Central memory CD8-positive, alpha-beta T cell (primary cell): ENCODE results near the gene UPF3B.
"Not testable (repeated sequence)": the region's sequence is repeated elsewhere in the genome, so short reads cannot be mapped to it uniquely, and the experiment has no call there.

Source experiments
- ATAC-seq: fragments of 150-1000 bp; cut with Tn5 transposase; replicated peaks from 2 replicates; pipeline ENCODE4 v1.10.0; 2022; ENCODE audit warnings: mild to moderate bottlenecking, moderate FRiP score, moderate number of reproducible peaks; ENCODE audit not compliant: poor library complexity, severe bottlenecking; ENCODE audit errors: extremely low read depth
- DNase-seq, 2 donors: peaks; one replicate each; pipeline ENCODE4 v3.0.0; 2021; ENCODE audit warnings: low spot score in 2 of 2
- H3K27ac Mint-ChIP-seq: one replicate; pipeline ENCODE4 v1.8.0; 2022; ENCODE audit warnings: low read depth, mild to moderate bottlenecking, moderate library complexity, mixed read lengths
- H3K27me3 Mint-ChIP-seq: one replicate; pipeline ENCODE4 v1.8.0; 2022; ENCODE audit warnings: mixed read lengths
- H3K36me3 Mint-ChIP-seq: one replicate; pipeline ENCODE4 v1.8.0; 2022; ENCODE audit warnings: mild to moderate bottlenecking, moderate library complexity, mixed read lengths; ENCODE audit not compliant: insufficient read depth
- H3K4me1 Mint-ChIP-seq: one replicate; pipeline ENCODE4 v1.8.0; 2022; ENCODE audit warnings: mixed read lengths
- H3K4me3 Mint-ChIP-seq: one replicate; pipeline ENCODE4 v1.8.0; 2022; ENCODE audit warnings: mild to moderate bottlenecking, moderate library complexity, mixed read lengths
- H3K9me3 Mint-ChIP-seq: one replicate; pipeline ENCODE4 v1.8.0; 2022; ENCODE audit warnings: mixed read lengths

Gene UPF3B

GRCh38 chrX:119871599-119872395, 19.0 kb upstream of the UPF3B start, which contains the start of the genes NDUFA1 and RNF113A:
Gene NDUFA1 (plus strand): TSS chrX:119871832. CDS start chrX:119871912, 80 bp downstream.
Gene RNF113A (minus strand): TSS chrX:119871733. CDS start chrX:119871613, 120 bp downstream.
- Mint-ChIP-seq H3K4me1 (peaks cover 17% of the 10 kb centered on the region), H3K9me3 (no peaks in the 10 kb centered on the region), H3K27ac (peak within 1 kb of the TSS; percentile 98), H3K36me3 (peaks cover 33% of the 10 kb centered on the region), H3K4me3 (peak within 1 kb of the TSS; percentile 95), H3K27me3 (no peaks in the 10 kb centered on the region)
- ATAC-seq (peak; percentile 89), DNase-seq (peak; percentile 64 to 79)

GRCh38 chrX:119871245-119871598, 18.5 kb upstream of the UPF3B start:
- Mint-ChIP-seq H3K36me3 (peaks cover 32% of the 10 kb centered on the region), H3K4me1 (peaks cover 17% of the 10 kb centered on the region), H3K27me3 (no peaks in the 10 kb centered on the region), H3K27ac (peak overlapping the region; percentile 98), H3K9me3 (no peaks in the 10 kb centered on the region), H3K4me3 (peak overlapping the region; percentile 95)
- DNase-seq (no peak), ATAC-seq (peak; percentile 45)

- H3K27ac Mint-ChIP-seq: peak overlapping the region; percentile 98
- H3K27me3 Mint-ChIP-seq: no peaks in the 10 kb centered on the region
- DNase-seq (peak in 1 of 2 donors; percentile 11), ATAC-seq (peak; percentile 21)
- H3K4me3 Mint-ChIP-seq: peak overlapping the region; percentile 95
- H3K9me3 Mint-ChIP-seq: no peaks in the 10 kb centered on the region
- H3K4me1 Mint-ChIP-seq: peaks cover 17% of the 10 kb centered on the region
- H3K36me3 Mint-ChIP-seq: peaks cover 26% of the 10 kb centered on the region
Observed at GRCh38 chrX:119870626-119871131, 17.9 kb upstream of the UPF3B start.

- H3K4me1 Mint-ChIP-seq: peaks cover 11% of the 10 kb centered on the region
- peaks cover 16% of the 10 kb centered on the region for H3K36me3 Mint-ChIP-seq
- H3K27me3 Mint-ChIP-seq: no peaks in the 10 kb centered on the region
- ATAC-seq (no peak), DNase-seq (no peak)
- no peaks in the 10 kb centered on the region for H3K9me3 Mint-ChIP-seq
- H3K4me3 Mint-ChIP-seq: peak overlapping the region; percentile 99
- peak overlapping the region; percentile 99 for H3K27ac Mint-ChIP-seq
Observed at GRCh38 chrX:119853444-119853843, 681 bp upstream of the UPF3B start.

- Mint-ChIP-seq H3K27me3 (no peaks in the 10 kb centered on the region), H3K27ac (no peak overlapping the region), H3K36me3 (peaks cover 54% of the 10 kb centered on the region), H3K9me3 (no peaks in the 10 kb centered on the region), H3K4me1 (no peaks in the 10 kb centered on the region), H3K4me3 (no peak overlapping the region)
- DNase-seq (no peak), ATAC-seq (no peak)
Observed at GRCh38 chrX:119833905-119834304, 18.9 kb downstream of the UPF3B start.

GRCh38 chrX:119828446-119828845, 24.3 kb downstream of the UPF3B start:
- Mint-ChIP-seq H3K4me3 (no peak overlapping the region), H3K36me3 (peaks cover 22% of the 10 kb centered on the region), H3K27me3 (no peaks in the 10 kb centered on the region), H3K27ac (no peak overlapping the region), H3K9me3 (no peaks in the 10 kb centered on the region), H3K4me1 (no peaks in the 10 kb centered on the region)
- no peak for DNase-seq
- no peak for ATAC-seq

GRCh38 chrX:119826399-119826959, 26.3 kb downstream of the UPF3B start:
- Mint-ChIP-seq H3K27ac (no peak overlapping the region), H3K4me1 (no peaks in the 10 kb centered on the region), H3K9me3 (no peaks in the 10 kb centered on the region), H3K4me3 (no peak overlapping the region), H3K27me3 (no peaks in the 10 kb centered on the region), H3K36me3 (peaks cover 18% of the 10 kb centered on the region)
- ATAC-seq: no peak
- no peak for DNase-seq

GRCh38 chrX:119824221-119824620, 28.5 kb downstream of the UPF3B start:
- not testable (repeated sequence) for DNase-seq, H3K9me3 Mint-ChIP-seq, H3K4me1 Mint-ChIP-seq, H3K4me3 Mint-ChIP-seq, H3K27me3 Mint-ChIP-seq, ATAC-seq, H3K36me3 Mint-ChIP-seq, H3K27ac Mint-ChIP-seq

- Mint-ChIP-seq H3K4me3 (peak overlapping the region; percentile 7), H3K27ac (peak overlapping the region; percentile 89)
- not testable (repeated sequence) for H3K4me1 Mint-ChIP-seq, H3K27me3 Mint-ChIP-seq, H3K9me3 Mint-ChIP-seq, H3K36me3 Mint-ChIP-seq
- DNase-seq (peak in 1 of 2 donors; percentile 9), ATAC-seq (peak; percentile 96)
Observed at GRCh38 chrX:119821703-119822102, 31.1 kb downstream of the UPF3B start.

GRCh38 chrX:119817130-119817690, 35.6 kb downstream of the UPF3B start:
- H3K27me3 Mint-ChIP-seq: no peaks in the 10 kb centered on the region
- ATAC-seq: no peak
- no peak overlapping the region for H3K4me3 Mint-ChIP-seq
- H3K36me3 Mint-ChIP-seq: no peaks in the 10 kb centered on the region
- no peaks in the 10 kb centered on the region for H3K9me3 Mint-ChIP-seq
- no peak overlapping the region for H3K27ac Mint-ChIP-seq
- no peaks in the 10 kb centered on the region for H3K4me1 Mint-ChIP-seq
- DNase-seq: no peak

- Mint-ChIP-seq H3K27me3 (no peaks in the 10 kb centered on the region), H3K36me3 (no peaks in the 10 kb centered on the region), H3K9me3 (no peaks in the 10 kb centered on the region), H3K4me3 (no peak overlapping the region), H3K27ac (no peak overlapping the region), H3K4me1 (no peaks in the 10 kb centered on the region)
- DNase-seq (no peak), ATAC-seq (no peak)
Observed at GRCh38 chrX:119816300-119816699, 36.5 kb downstream of the UPF3B start.

- no peaks in the 10 kb centered on the region for H3K9me3 Mint-ChIP-seq
- DNase-seq (no peak), ATAC-seq (no peak)
- no peaks in the 10 kb centered on the region for H3K4me1 Mint-ChIP-seq
- no peaks in the 10 kb centered on the region for H3K36me3 Mint-ChIP-seq
- no peak overlapping the region for H3K27ac Mint-ChIP-seq
- no peaks in the 10 kb centered on the region for H3K27me3 Mint-ChIP-seq
- no peak overlapping the region for H3K4me3 Mint-ChIP-seq
Observed at GRCh38 chrX:119809185-119809666, 43.5 kb downstream of the UPF3B start.
